ENCODE results near the gene RBMS1.

- TF ChIP-seq CTCF (IDR thresholded peaks at IDR 0.05) (no peak), POLR2A (IDR thresholded peaks at IDR 0.05) (no peak)
These were observed 24.4 kb downstream of the RBMS1 start for GRCh38 chr2:160469164-160469563.

Measured in breast epithelium (tissue), 3 donors.